HG03196 (cell line): Measurements from ENCODE around the gene UBAP2.

Experiments
- ATAC-seq: cut with Tn5 transposase; IDR thresholded peaks from one replicate; pipeline ENCODE4 v1.9.1; 2021; ENCODE audit not compliant: unreplicated experiment

UBAP2 gene

GRCh38 chr9:33884856-33885701 lies 163.6 kb downstream of the UBAP2 start:
- ATAC-seq = no peak

- ATAC-seq = no peak
Measured at GRCh38 chr9:33881635-33882034, 167.1 kb downstream of the UBAP2 start.

- no peak for ATAC-seq
Measured at GRCh38 chr9:33880211-33881089, 168.2 kb downstream of the UBAP2 start.

- ATAC-seq = no peak
Measured at GRCh38 chr9:33878691-33879366, 169.9 kb downstream of the UBAP2 start.

- ATAC-seq = no peak
Measured at GRCh38 chr9:33877727-33878489, 170.8 kb downstream of the UBAP2 start.
